HepG2 (cell line): ENCODE measurements around the gene TBCE. TPM values are rescaled to one million over a fixed set of nuclear protein-coding genes. Genes with fewer than 3 reads are reported as not detected.

Source experiments
- GLI4 ChIP-seq: sonication (generic); formaldehyde crosslinking; IDR thresholded peaks from 2 replicates; pipeline ENCODE4 v1.5.1; 2020; ENCODE audit warnings: missing genetic modification reagents, mild to moderate bottlenecking, moderate library complexity, borderline replicate concordance
- ZNF282 ChIP-seq: fragments of 450-650 bp; IDR thresholded peaks from 2 replicates; pipeline ENCODE4 v1.6.1; 2018; ENCODE audit not compliant: partially characterized antibody
- ZSCAN21 ChIP-seq: sonication (generic); formaldehyde crosslinking; IDR thresholded peaks from 2 replicates; pipeline ENCODE4 v1.8.0; 2022; ENCODE audit warnings: mild to moderate bottlenecking, missing genetic modification reagents, moderate library complexity, borderline replicate concordance
- polyA plus RNA-seq, 8 experiments: library from polyadenylated mRNA; depleted of rRNA in 3 of 8; stranded (reverse) in 7 of 8; unstranded in 1 of 8; fragments of >200 nt; fragmentation: Illumina TruSeq in 4 of 8; extraction: Trizol in 4 of 8; gene quantifications; 2 replicates each; pipeline versions ENCODE4 v1.2.1 to v1.2.3, GENCODE V29; 2011 to 2016; ENCODE audit warnings: low read depth in 4 of 8, missing spikeins in 1 of 8, mixed read lengths in 1 of 8; ENCODE audit not compliant: insufficient read depth in 1 of 8
- total RNA-seq, 5 experiments: library from RNA; depleted of rRNA; stranded (reverse); fragments of >200 nt; fragmentation: Illumina TruSeq; extraction: Trizol; gene quantifications; 2 replicates each; pipeline ENCODE4 v1.2.3, GENCODE V29; 2016; ENCODE audit warnings: low read depth in 1 of 5
- TF ChIP-seq, protein P1 (sequence below): sonication (generic); formaldehyde crosslinking; IDR thresholded peaks from 2 replicates; pipeline ENCODE4 v1.5.1; 2020; ENCODE audit warnings: mild to moderate bottlenecking, missing genetic modification reagents, borderline replicate concordance
- TF ChIP-seq, protein P2 (sequence below): sonication (generic); formaldehyde crosslinking; IDR thresholded peaks from 2 replicates; pipeline ENCODE4 v1.5.0; 2020; ENCODE audit warnings: mild to moderate bottlenecking, missing genetic modification reagents
- TF ChIP-seq, protein P3 (sequence below): sonication (generic); formaldehyde crosslinking; IDR thresholded peaks from 2 replicates; pipeline ENCODE4 v1.5.0; 2020; ENCODE audit warnings: mild to moderate bottlenecking, missing genetic modification reagents, moderate library complexity
- TF ChIP-seq, protein P4 (sequence below): sonication (generic); formaldehyde crosslinking; IDR thresholded peaks from 2 replicates; pipeline ENCODE4 v1.5.0; 2020; ENCODE audit warnings: mild to moderate bottlenecking, missing genetic modification reagents
- TF ChIP-seq, protein P5 (sequence below): sonication (generic); formaldehyde crosslinking; IDR thresholded peaks from 2 replicates; pipeline ENCODE4 v1.8.0; 2022; ENCODE audit warnings: low read depth, missing genetic modification reagents

Gene TBCE
- total and polyA plus RNA-seq, 2 of the 13 experiments (the other 11 are each of a cell fraction or from before 2014, with no cell fraction given), result 25.6 to 31.1 TPM

DNA sequence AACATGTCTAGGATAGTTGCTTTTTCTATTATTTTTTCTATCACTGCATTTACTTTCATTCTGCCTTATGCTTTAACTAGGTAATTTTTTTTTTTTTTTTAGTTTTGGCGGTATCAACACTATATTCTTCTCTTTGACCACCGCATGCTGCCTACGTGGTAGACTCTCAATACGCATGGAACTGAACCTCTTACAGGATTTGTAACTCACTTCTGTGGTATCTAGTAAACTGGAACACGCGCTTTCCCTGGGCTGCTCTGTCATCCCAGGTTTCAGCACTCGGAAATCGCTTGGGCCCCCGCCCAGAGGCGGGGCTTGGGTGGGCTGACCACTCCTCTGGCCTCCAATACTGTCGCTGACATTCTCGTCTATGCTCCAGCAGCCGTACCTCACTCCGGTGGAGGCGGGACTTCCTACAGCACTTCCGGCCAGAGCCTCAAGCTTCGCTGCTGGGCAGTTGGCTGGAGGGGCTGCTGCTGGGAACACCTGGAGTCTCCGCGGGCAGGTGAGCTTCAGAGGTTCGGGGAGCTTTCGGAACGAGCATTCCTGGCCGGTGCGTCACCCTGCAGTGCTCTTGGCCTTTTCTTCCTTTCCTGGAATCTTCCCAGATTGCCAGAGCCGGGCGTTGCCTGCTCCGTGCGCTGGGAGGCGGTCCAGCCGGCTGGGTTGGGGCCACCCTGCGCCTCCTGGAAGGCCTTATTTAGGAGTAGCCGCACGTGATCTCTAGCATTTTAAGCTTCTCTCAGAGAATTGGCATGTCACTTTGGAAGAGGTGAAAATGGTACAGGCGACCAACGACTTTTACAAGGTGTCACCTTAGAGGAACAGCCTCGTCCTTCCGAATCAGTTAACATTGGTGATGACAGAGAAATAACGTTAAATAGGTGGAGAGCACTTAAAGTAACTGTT, at the start of gene TBCE (continued):
- TF ChIP-seq, protein P1, sequence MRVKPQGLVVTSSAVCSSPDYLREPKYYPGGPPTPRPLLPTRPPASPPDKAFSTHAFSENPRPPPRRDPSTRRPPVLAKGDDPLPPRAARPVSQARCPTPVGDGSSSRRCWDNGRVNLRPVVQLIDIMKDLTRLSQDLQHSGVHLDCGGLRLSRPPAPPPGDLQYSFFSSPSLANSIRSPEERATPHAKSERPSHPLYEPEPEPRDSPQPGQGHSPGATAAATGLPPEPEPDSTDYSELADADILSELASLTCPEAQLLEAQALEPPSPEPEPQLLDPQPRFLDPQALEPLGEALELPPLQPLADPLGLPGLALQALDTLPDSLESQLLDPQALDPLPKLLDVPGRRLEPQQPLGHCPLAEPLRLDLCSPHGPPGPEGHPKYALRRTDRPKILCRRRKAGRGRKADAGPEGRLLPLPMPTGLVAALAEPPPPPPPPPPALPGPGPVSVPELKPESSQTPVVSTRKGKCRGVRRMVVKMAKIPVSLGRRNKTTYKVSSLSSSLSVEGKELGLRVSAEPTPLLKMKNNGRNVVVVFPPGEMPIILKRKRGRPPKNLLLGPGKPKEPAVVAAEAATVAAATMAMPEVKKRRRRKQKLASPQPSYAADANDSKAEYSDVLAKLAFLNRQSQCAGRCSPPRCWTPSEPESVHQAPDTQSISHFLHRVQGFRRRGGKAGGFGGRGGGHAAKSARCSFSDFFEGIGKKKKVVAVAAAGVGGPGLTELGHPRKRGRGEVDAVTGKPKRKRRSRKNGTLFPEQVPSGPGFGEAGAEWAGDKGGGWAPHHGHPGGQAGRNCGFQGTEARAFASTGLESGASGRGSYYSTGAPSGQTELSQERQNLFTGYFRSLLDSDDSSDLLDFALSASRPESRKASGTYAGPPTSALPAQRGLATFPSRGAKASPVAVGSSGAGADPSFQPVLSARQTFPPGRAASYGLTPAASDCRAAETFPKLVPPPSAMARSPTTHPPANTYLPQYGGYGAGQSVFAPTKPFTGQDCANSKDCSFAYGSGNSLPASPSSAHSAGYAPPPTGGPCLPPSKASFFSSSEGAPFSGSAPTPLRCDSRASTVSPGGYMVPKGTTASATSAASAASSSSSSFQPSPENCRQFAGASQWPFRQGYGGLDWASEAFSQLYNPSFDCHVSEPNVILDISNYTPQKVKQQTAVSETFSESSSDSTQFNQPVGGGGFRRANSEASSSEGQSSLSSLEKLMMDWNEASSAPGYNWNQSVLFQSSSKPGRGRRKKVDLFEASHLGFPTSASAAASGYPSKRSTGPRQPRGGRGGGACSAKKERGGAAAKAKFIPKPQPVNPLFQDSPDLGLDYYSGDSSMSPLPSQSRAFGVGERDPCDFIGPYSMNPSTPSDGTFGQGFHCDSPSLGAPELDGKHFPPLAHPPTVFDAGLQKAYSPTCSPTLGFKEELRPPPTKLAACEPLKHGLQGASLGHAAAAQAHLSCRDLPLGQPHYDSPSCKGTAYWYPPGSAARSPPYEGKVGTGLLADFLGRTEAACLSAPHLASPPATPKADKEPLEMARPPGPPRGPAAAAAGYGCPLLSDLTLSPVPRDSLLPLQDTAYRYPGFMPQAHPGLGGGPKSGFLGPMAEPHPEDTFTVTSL (CRISPR knock-in tag), result peak; percentile 12; the same call in 1 of the 2 replicates
- TF ChIP-seq ZNF282 (no peak), ZSCAN21 (CRISPR knock-in tag) (peak; percentile 55; the same call in 1 of the 2 replicates), GLI4 (no peak; the same call in 1 of the 2 replicates)
- TF ChIP-seq, protein P2, sequence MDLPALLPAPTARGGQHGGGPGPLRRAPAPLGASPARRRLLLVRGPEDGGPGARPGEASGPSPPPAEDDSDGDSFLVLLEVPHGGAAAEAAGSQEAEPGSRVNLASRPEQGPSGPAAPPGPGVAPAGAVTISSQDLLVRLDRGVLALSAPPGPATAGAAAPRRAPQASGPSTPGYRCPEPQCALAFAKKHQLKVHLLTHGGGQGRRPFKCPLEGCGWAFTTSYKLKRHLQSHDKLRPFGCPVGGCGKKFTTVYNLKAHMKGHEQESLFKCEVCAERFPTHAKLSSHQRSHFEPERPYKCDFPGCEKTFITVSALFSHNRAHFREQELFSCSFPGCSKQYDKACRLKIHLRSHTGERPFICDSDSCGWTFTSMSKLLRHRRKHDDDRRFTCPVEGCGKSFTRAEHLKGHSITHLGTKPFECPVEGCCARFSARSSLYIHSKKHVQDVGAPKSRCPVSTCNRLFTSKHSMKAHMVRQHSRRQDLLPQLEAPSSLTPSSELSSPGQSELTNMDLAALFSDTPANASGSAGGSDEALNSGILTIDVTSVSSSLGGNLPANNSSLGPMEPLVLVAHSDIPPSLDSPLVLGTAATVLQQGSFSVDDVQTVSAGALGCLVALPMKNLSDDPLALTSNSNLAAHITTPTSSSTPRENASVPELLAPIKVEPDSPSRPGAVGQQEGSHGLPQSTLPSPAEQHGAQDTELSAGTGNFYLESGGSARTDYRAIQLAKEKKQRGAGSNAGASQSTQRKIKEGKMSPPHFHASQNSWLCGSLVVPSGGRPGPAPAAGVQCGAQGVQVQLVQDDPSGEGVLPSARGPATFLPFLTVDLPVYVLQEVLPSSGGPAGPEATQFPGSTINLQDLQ (CRISPR knock-in tag), result no peak
- TF ChIP-seq, protein P3, sequence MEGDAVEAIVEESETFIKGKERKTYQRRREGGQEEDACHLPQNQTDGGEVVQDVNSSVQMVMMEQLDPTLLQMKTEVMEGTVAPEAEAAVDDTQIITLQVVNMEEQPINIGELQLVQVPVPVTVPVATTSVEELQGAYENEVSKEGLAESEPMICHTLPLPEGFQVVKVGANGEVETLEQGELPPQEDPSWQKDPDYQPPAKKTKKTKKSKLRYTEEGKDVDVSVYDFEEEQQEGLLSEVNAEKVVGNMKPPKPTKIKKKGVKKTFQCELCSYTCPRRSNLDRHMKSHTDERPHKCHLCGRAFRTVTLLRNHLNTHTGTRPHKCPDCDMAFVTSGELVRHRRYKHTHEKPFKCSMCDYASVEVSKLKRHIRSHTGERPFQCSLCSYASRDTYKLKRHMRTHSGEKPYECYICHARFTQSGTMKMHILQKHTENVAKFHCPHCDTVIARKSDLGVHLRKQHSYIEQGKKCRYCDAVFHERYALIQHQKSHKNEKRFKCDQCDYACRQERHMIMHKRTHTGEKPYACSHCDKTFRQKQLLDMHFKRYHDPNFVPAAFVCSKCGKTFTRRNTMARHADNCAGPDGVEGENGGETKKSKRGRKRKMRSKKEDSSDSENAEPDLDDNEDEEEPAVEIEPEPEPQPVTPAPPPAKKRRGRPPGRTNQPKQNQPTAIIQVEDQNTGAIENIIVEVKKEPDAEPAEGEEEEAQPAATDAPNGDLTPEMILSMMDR (CRISPR knock-in tag), result peak; percentile 29
- TF ChIP-seq, protein P4, sequence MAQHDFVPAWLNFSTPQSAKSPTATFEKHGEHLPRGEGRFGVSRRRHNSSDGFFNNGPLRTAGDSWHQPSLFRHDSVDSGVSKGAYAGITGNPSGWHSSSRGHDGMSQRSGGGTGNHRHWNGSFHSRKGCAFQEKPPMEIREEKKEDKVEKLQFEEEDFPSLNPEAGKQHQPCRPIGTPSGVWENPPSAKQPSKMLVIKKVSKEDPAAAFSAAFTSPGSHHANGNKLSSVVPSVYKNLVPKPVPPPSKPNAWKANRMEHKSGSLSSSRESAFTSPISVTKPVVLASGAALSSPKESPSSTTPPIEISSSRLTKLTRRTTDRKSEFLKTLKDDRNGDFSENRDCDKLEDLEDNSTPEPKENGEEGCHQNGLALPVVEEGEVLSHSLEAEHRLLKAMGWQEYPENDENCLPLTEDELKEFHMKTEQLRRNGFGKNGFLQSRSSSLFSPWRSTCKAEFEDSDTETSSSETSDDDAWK (CRISPR knock-in tag), result no peak
- TF ChIP-seq, protein P5, sequence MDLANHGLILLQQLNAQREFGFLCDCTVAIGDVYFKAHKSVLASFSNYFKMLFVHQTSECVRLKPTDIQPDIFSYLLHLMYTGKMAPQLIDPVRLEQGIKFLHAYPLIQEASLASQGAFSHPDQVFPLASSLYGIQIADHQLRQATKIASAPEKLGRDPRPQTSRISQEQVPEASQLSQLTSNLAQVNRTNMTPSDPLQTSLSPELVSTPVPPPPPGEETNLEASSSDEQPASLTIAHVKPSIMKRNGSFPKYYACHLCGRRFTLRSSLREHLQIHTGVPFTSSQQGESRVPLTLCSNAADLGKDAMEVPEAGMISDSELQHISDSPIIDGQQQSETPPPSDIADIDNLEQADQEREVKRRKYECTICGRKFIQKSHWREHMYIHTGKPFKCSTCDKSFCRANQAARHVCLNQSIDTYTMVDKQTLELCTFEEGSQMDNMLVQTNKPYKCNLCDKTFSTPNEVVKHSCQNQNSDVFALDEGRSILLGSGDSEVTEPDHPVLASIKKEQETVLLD (CRISPR knock-in tag), result no peak
